Measurements from ENCODE around the gene RAB38. TPM values are rescaled to one million over a fixed set of nuclear protein-coding genes. Genes with fewer than 3 reads are reported as not detected.

The RAB38 gene
- total and polyA plus RNA-seq, 7 donors = 0.92 to 1.7 (median 1.2) TPM; not detected in 1

DNA sequence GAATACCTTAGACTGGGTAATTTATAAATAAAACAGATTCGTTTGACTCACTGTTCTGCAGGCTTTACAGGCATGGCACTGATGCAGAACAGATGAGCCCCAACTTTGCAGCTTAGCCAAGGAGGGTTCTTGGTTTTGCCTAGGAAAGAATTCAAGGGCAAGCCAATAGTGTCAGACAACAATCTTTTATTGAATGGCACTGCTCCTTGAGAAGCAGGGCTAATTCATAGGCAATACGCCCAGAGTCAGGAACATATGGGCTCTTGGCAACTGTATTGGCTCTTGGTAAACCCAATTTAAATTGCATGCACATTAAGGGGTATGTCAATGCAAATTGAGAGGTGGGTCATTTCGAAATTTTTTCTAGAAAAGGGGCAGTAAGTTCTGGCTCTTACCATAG is 87.9 kb downstream of the RAB38 start:
- no peaks in the 10 kb centered on the region for H3K27me3 ChIP-seq
- no peaks in the 10 kb centered on the region for H3K36me3 ChIP-seq
- H3K27ac ChIP-seq = no peak overlapping the region
- WGBS, 2 donors = 72 to 77% methylated on average over 3 of the region's 3 CpGs
- DNase-seq = no peak
- H3K4me1 ChIP-seq = peaks cover 0 to 15% (median 0%) of the 10 kb centered on the region in 4 donors
- no peaks in the 10 kb centered on the region for H3K9me3 ChIP-seq
- TF ChIP-seq EP300 (IDR thresholded peaks at IDR 0.05) (no peak), POLR2AphosphoS5 (IDR thresholded peaks at IDR 0.05) (peak in 2 of 4 donors; percentile 46 to 49), POLR2A (IDR thresholded peaks at IDR 0.05) (no peak)
- TF ChIP-seq, protein P1, sequence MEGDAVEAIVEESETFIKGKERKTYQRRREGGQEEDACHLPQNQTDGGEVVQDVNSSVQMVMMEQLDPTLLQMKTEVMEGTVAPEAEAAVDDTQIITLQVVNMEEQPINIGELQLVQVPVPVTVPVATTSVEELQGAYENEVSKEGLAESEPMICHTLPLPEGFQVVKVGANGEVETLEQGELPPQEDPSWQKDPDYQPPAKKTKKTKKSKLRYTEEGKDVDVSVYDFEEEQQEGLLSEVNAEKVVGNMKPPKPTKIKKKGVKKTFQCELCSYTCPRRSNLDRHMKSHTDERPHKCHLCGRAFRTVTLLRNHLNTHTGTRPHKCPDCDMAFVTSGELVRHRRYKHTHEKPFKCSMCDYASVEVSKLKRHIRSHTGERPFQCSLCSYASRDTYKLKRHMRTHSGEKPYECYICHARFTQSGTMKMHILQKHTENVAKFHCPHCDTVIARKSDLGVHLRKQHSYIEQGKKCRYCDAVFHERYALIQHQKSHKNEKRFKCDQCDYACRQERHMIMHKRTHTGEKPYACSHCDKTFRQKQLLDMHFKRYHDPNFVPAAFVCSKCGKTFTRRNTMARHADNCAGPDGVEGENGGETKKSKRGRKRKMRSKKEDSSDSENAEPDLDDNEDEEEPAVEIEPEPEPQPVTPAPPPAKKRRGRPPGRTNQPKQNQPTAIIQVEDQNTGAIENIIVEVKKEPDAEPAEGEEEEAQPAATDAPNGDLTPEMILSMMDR (IDR thresholded peaks at IDR 0.05) = no peak
- H3K4me3 ChIP-seq = no peak overlapping the region
- intact Hi-C loops (cut with DNase I) = no loop called here

DNA sequence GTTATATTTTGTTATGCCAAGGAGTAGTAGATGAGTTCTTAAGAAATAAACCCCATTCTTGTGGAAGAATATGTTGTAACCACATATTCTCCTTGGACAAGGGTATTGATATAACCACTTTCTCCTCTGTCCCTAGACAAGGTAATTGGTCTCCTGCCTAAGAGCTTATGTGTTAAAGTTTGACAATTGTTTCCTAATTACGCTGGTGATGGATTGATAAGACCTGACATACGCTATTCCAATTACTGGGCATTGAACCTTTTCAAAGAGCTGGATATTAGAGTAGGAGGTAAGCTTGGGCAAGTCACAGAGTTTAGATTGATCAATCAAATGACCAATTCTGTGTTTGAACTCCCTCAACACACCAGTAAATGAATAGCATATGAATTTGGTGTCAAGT is 88.9 kb downstream of the RAB38 start:
- H3K36me3 ChIP-seq = no peaks in the 10 kb centered on the region
- WGBS, 2 donors = 93% methylated on average over 2 of the region's 2 CpGs
- no peaks in the 10 kb centered on the region for H3K27me3 ChIP-seq
- intact Hi-C loops (cut with DNase I) = no loop called here
- no peaks in the 10 kb centered on the region for H3K9me3 ChIP-seq
- H3K4me1 ChIP-seq = peaks cover 0 to 18% (median 0%) of the 10 kb centered on the region in 4 donors
- no peak overlapping the region for H3K4me3 ChIP-seq
- DNase-seq = no peak
- H3K27ac ChIP-seq = no peak overlapping the region
- no peak for TF ChIP-seq POLR2A (IDR thresholded peaks at IDR 0.05)
- TF ChIP-seq EP300 (IDR thresholded peaks at IDR 0.05) = no peak
- no peak for TF ChIP-seq POLR2AphosphoS5 (IDR thresholded peaks at IDR 0.05)
- TF ChIP-seq, protein P1 (IDR thresholded peaks at IDR 0.05) = no peak

DNA sequence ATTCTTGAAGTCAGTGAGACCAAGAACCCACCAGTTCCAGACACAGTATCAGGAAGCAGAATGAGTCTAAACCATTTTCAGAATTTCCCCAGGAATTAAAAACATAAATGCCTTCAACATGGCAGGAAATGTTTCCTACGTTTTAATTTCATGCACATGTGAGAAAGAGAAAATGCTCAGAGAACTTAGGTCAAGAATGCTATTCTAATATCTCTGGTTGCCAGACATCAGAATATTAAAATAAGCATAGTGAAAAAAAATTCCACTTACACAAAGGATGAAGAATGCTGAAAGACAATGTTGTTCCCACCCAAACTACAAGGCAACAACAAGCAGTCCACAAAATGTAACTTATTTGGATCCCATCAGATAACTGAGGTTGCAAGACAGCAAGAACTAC is 104.8 kb downstream of the RAB38 start:
- no peak for DNase-seq
- no peak for TF ChIP-seq POLR2A (IDR thresholded peaks at IDR 0.05)
- TF ChIP-seq POLR2AphosphoS5 (IDR thresholded peaks at IDR 0.05) = no peak
- TF ChIP-seq, protein P1 (IDR thresholded peaks at IDR 0.05) = no peak
- no peak for TF ChIP-seq EP300 (IDR thresholded peaks at IDR 0.05)
- H3K36me3 ChIP-seq = no peaks in the 10 kb centered on the region
- intact Hi-C loops (cut with DNase I) = no loop called here
- no peaks in the 10 kb centered on the region for H3K9me3 ChIP-seq
- no peaks in the 10 kb centered on the region for H3K4me1 ChIP-seq
- H3K27me3 ChIP-seq = no peaks in the 10 kb centered on the region
- H3K4me3 ChIP-seq = no peak overlapping the region
- WGBS, 2 donors = 76 to 79% methylated on average over 1 of the region's 1 CpG
- H3K27ac ChIP-seq = no peak overlapping the region

DNA sequence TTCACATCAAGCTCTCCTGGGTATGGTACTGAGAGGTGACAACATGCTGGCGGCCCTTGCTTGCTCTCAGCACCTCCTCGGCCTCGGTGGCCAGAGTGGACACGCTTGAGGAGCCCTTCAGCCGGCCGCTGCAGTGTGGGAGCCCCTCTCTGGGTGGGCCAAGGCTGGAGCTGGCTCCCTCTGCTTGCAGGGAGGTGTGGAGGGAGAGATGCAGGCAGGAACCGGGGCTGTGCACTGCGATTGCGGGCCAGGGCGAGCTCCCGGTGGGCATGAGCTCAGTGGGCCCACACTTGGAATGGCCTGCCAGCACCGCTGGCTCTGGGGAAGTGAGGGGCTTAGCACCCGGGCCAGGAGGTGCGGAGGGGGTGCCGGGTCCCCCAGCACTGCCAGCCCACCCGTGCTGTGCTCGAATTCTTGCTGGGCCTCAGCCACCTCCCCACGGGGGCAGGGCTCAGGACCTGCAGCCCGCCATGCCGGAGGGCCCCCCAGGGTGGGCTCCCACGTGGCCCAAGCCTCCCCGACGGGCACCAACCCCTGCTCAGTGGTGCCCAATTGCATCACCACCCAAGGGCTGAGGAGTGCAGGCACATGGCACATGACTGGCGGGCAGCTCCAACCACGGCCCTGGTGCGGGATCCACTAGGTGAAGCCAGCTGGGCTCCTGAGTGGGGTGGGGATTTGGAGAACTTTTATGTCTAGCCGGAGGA is 106.2 kb downstream of the RAB38 start:
- H3K9me3 ChIP-seq = no peaks in the 10 kb centered on the region
- TF ChIP-seq POLR2AphosphoS5 (IDR thresholded peaks at IDR 0.05) = no peak
- TF ChIP-seq EP300 (IDR thresholded peaks at IDR 0.05) = no peak
- no peak for TF ChIP-seq POLR2A (IDR thresholded peaks at IDR 0.05)
- TF ChIP-seq, protein P1 (IDR thresholded peaks at IDR 0.05) = no peak
- no peak for DNase-seq
- no peaks in the 10 kb centered on the region for H3K4me1 ChIP-seq
- intact Hi-C loops (cut with DNase I) = no loop called here
- no peak overlapping the region for H3K27ac ChIP-seq
- no peak overlapping the region for H3K4me3 ChIP-seq
- H3K27me3 ChIP-seq = no peaks in the 10 kb centered on the region
- H3K36me3 ChIP-seq = no peaks in the 10 kb centered on the region
- WGBS, 2 donors = 92% methylated on average over 27 of the region's 27 CpGs

DNA sequence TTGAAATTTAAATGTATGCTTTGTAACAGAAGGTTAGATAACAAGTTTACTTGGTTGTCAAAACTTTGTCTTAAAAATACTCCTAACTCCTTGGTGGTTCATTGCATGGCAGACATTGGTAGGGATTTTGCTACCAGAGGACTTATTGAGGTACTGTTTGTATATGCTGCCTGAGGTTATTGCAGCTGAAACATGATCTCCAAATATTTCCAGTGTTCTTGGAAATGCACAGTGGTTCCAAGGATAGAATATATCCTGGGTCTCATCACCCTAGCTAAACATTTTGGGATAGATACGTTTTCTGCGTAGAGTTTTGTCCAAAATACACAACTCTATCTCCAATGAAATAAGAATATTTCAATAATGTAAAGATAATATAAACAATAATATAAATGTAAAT is 109.2 kb downstream of the RAB38 start:
- TF ChIP-seq, protein P1 (IDR thresholded peaks at IDR 0.05) = no peak
- TF ChIP-seq POLR2A (IDR thresholded peaks at IDR 0.05) = no peak
- TF ChIP-seq POLR2AphosphoS5 (IDR thresholded peaks at IDR 0.05) = no peak
- no peak for TF ChIP-seq EP300 (IDR thresholded peaks at IDR 0.05)
- Histone ChIP-seq H3K4me1 (no peaks in the 10 kb centered on the region), H3K27ac (no peak overlapping the region), H3K36me3 (no peaks in the 10 kb centered on the region), H3K4me3 (no peak overlapping the region), H3K9me3 (no peaks in the 10 kb centered on the region), H3K27me3 (no peaks in the 10 kb centered on the region)
- intact Hi-C loops (cut with DNase I) = no loop called here
- DNase-seq = no peak
- WGBS, 2 donors = 79 to 80% methylated on average over 2 of the region's 2 CpGs
